Measurements from ENCODE around the gene ZBTB16.

GRCh38 chr11:114284914-114285313, 225.4 kb downstream of the ZBTB16 start:
- TF ChIP-seq CTCF (IDR thresholded peaks at IDR 0.05) (no peak), POLR2A (IDR thresholded peaks at IDR 0.05) (no peak), POLR2AphosphoS5 (IDR thresholded peaks at IDR 0.05) (no peak)
